ENCODE results near the gene DHX16. TPM values are rescaled to one million over a fixed set of nuclear protein-coding genes. Genes with fewer than 3 reads are reported as not detected.

The DHX16 gene
- total and polyA plus RNA-seq, 2 of the 8 experiments (the other 6 are each of a cell fraction or from before 2014, with no cell fraction given): 27.4 to 44.4 TPM

DNA sequence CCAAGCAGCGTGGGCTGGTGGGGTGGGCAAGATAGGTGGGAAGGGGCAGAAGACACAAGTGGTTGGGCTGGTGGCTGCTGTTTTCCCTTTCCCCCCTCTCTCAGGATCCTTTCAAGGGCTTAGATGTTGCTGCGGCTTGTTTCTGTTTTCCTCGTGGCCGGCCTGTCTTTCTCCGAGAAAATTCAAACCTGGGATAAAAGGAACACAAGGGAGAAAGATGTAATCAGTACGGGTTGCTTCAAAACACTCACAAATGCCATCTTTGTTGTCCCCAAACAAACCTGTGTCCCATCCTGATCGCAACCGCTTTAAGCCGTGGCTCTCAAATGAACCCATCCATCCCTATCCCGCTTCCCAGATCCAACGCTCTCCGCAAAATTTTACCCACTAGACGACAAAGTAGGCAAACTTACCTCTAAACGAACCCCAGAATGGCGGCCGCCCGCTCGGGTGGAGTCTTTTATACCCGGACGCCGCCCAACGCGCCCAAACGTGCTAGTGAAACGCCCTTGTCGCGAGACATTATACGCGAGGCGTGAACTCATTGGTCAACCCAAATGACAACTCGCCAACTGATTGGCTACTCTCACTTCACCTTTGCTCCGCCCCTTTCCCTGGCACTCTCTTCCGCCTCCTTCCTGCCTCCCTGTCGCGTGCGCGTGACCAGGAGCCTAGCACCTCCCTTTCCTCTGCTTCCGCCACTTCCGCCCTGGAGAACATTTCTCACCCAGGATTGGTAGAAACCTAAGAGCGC, 55.8 kb downstream of the DHX16 start, which contains the start of gene PPP1R10:
Gene PPP1R10, minus strand, starts transcription at position 433 of the 754 bp plus-strand sequence. CDS start 7,299 bp downstream, outside the sequence.
- DNase-seq (ENCODE audit: low read depth in 1 of 2, low spot score in 2 of 2) (peak; percentile 99), FAIRE-seq (peak; percentile 93)
- Histone ChIP-seq H3K27ac (ENCODE audit: low read depth, low read length) (peak within 1 kb of the TSS; percentile 99), H3K4ac (replicated peaks; ENCODE audit: insufficient read length, low read depth, low read length) (peak within 1 kb of the TSS; percentile 20), H3K14ac (ENCODE audit: insufficient read length) (no peak within 1 kb of the TSS), H3K4me2 (ENCODE audit: insufficient read depth in 1 of 2, low read depth in 2 of 2, low read length in 2 of 2) (peak within 1 kb of the TSS; percentile 96 to 98), H3K9ac (replicated peaks in 1 of 4; ENCODE audit: extremely low read depth in 1 of 4, low read depth in 3 of 4, low read length in 3 of 4) (peak within 1 kb of the TSS; percentile 99 to 100 (median 100)), H2AK5ac (ENCODE audit: low read depth, low read length) (peak within 1 kb of the TSS; percentile 89; the same call in 1 of the 2 replicates), H4K20me1 (replicated peaks in 1 of 2; ENCODE audit: control insufficient read depth in 1 of 2, insufficient read depth in 2 of 2, low read length in 2 of 2) (peaks cover 0 to 2% of the 10 kb centered on the region in 2 experiments), H3K4me1 (replicated peaks in 1 of 4; ENCODE audit: control insufficient read depth in 3 of 4, insufficient read depth in 4 of 4, low read length in 3 of 4) (peaks cover 0 to 6% (median 4%) of the 10 kb centered on the region in 4 experiments; a peak in 4 of 7 replicates), H2BK15ac (ENCODE audit: low read length) (peak within 1 kb of the TSS; percentile 88; the same call in 1 of the 2 replicates), H2BK5ac (ENCODE audit: low read depth, low read length) (peak within 1 kb of the TSS; percentile 97), H3K4me3 (ENCODE audit: extremely low read depth in 1 of 4, insufficient read depth in 2 of 4, low read depth in 3 of 4, low read length in 4 of 4) (peak within 1 kb of the TSS; percentile 90 to 97 (median 96)), H4K5ac (ENCODE audit: insufficient read length, low read depth, low read length) (peak within 1 kb of the TSS; percentile 86), H3K79me1 (ENCODE audit: low read depth, low read length) (peaks cover 6% of the 10 kb centered on the region; the same call in 1 of the 2 replicates), H2BK120ac (replicated peaks; ENCODE audit: low read depth, low read length) (peak within 1 kb of the TSS; percentile 16), H2BK12ac (ENCODE audit: low read depth, low read length) (peak within 1 kb of the TSS; percentile 99), H3K18ac (ENCODE audit: extremely low read depth, low read length) (peak within 1 kb of the TSS; percentile 95), H4K8ac (ENCODE audit: extremely low read depth, insufficient read depth, low read length) (peak within 1 kb of the TSS; percentile 97; the same call in 1 of the 2 replicates), H3K36me3 (ENCODE audit: control insufficient read depth in 2 of 4, insufficient read depth in 4 of 4, low read length in 3 of 4) (peaks cover 6 to 42% (median 19%) of the 10 kb centered on the region in 4 experiments), H3K23ac (ENCODE audit: insufficient read length) (no peak within 1 kb of the TSS), H3K9me3 (ENCODE audit: insufficient read depth in 2 of 2, low read depth in 1 of 2, low read length in 1 of 2) (no peaks in the 10 kb centered on the region), H3K27me3 (replicated peaks in 1 of 4; ENCODE audit: control insufficient read depth in 3 of 4, extremely low read depth in 1 of 4, insufficient read depth in 3 of 4, low read length in 3 of 4) (no peaks in the 10 kb centered on the region), H4K91ac (replicated peaks; ENCODE audit: insufficient read length, low read length) (peak within 1 kb of the TSS; percentile 67), H2AFZ (ENCODE audit: low read length) (peak within 1 kb of the TSS; percentile 94), H3K23me2 (ENCODE audit: low read depth, low read length) (peaks cover 14% of the 10 kb centered on the region), H3K79me2 (ENCODE audit: control insufficient read depth in 1 of 2, insufficient read depth in 2 of 2, low read length in 2 of 2) (peaks cover 4 to 60% of the 10 kb centered on the region in 2 experiments; a peak in 3 of 4 replicates), H2BK20ac (ENCODE audit: low read length) (peak within 1 kb of the TSS; percentile 53; the same call in 1 of the 2 replicates), H3K56ac (replicated peaks; ENCODE audit: insufficient read length, low read depth, low read length) (peak within 1 kb of the TSS; percentile 57)
- POLR2A ChIA-PET (ENCODE audit: partially characterized antibody): interaction anchor here (0.6 to 3.8 kb wide), 41 partner anchors 7 to 606 kb away, joined by 3 to 43 read pairs (median 4); partner anchors contain the start of genes ABCF1, ATAT1, C6orf136 and DHX16
- 1% methylated on average over 36 of the region's 40 CpGs; no CpG with 5 or more reads in 1 of the 2 experiments for WGBS, 2 experiments (ENCODE audit: extremely low coverage in 1 of 2, insufficient coverage in 1 of 2, insufficient read length in 1 of 2, insufficient replicate concordance in 2 of 2, low coverage in 1 of 2, low lambda C conversion rate in 2 of 2, missing lambda C conversion rate in 1 of 2)
- CTCF ChIA-PET (ENCODE audit: partially characterized antibody): interaction anchor here (0.9 to 1.7 kb wide), 2 partner anchors 72 to 114 kb away, joined by 3 to 6 read pairs; no protein-coding TSS in a partner anchor
- peak; percentile 95 for TF ChIP-seq YY1 (IDR thresholded peaks at IDR 0.05; ENCODE audit: low read depth, low read length)
- 0 out of 2 replicates have a peak, but pooled peaks have one; percentile 32 for TF ChIP-seq KDM5A (IDR thresholded peaks at IDR 0.05; ENCODE audit: low read length)
- TF ChIP-seq TEAD4 (IDR thresholded peaks at IDR 0.05; ENCODE audit: low read depth, low read length): no peak
- no peak for TF ChIP-seq SAP30 (IDR thresholded peaks at IDR 0.05; ENCODE audit: insufficient read depth, insufficient replicate concordance, low read length)
- TF ChIP-seq CHD2 (IDR thresholded peaks at IDR 0.05; ENCODE audit: low read length): peak; percentile 97
- no peak for TF ChIP-seq EGR1 (IDR thresholded peaks at IDR 0.05; ENCODE audit: borderline replicate concordance, low read depth, low read length)
- no peak for TF ChIP-seq POU5F1 (IDR thresholded peaks at IDR 0.05; ENCODE audit: low read depth, low read length)
- no peak for TF ChIP-seq JUN (IDR thresholded peaks at IDR 0.05; ENCODE audit: low read depth, low read length)
- TF ChIP-seq HDAC2 (IDR thresholded peaks at IDR 0.05; ENCODE audit: borderline replicate concordance in 1 of 2, low read depth in 2 of 2, low read length in 2 of 2): no peak
- TF ChIP-seq FOSL1 (IDR thresholded peaks at IDR 0.05; ENCODE audit: insufficient read depth, low read depth, low read length): no peak
- no peak for TF ChIP-seq CBX5 (IDR thresholded peaks at IDR 0.05; ENCODE audit: low read depth, low read length)

Measured in H1 (cell line).